OCI-LY7 (cell line): ENCODE results near the gene RAB27A. TPM values are rescaled to one million over a fixed set of nuclear protein-coding genes. Genes with fewer than 3 reads are reported as not detected.
"Not testable (repeated sequence)": the region's sequence is repeated elsewhere in the genome, so short reads cannot be mapped to it uniquely, and the experiment has no call there.

Experiments used
- BruUV-seq: library from RNA; stranded (reverse); fragments of 400-500 nt; replicated peaks from 2 replicates; lab custom pipeline; 2021; lab: Mats Ljungman, UMichigan
- CTCF ChIA-PET: fragments of 300-600 bp; sonication (Branson Sonifier 250); formaldehyde crosslinking; loops from one replicate; lab custom pipeline; 2022; ENCODE audit warnings: antibody characterized with exemption; ENCODE audit not compliant: unreplicated experiment; lab: Charles Lee
- POLR2A ChIA-PET: fragments of 300-600 bp; sonication (Branson Sonifier 250); formaldehyde crosslinking; loops from one replicate; lab custom pipeline; 2022; ENCODE audit warnings: antibody characterized with exemption; lab: Charles Lee
- DNase-seq: peaks from one replicate; pipeline ENCODE4 v3.0.0-alpha.2; 2015; ENCODE audit warnings: low spot score
- H2AFZ ChIP-seq: fragments of 200-600 bp; sonication (generic), shearing (Covaris generic); 2 replicates; pipeline ENCODE4 v1.6.1; 2014; ENCODE audit warnings: mild to moderate bottlenecking, antibody characterized with exemption, low read length, moderate library complexity
- H3K27ac ChIP-seq: fragments of 200-600 bp; sonication (generic); 2 replicates; pipeline ENCODE4 v1.5.1; 2014; ENCODE audit warnings: mixed run types, low read depth, mild to moderate bottlenecking, moderate library complexity, low read length, inconsistent platforms; ENCODE audit not compliant: poor library complexity, severe bottlenecking
- H3K36me3 ChIP-seq: fragments of 200-600 bp; sonication (generic); 2 replicates; pipeline ENCODE4 v1.6.1; 2014; ENCODE audit warnings: mild to moderate bottlenecking, antibody characterized with exemption, low read length, moderate library complexity, mixed read lengths; ENCODE audit not compliant: insufficient read depth
- H3K4me1 ChIP-seq: fragments of 200-600 bp; sonication (generic); 2 replicates; pipeline ENCODE4 v1.5.1; 2014; ENCODE audit warnings: mild to moderate bottlenecking, low read length; ENCODE audit not compliant: insufficient read depth, poor library complexity, severe bottlenecking
- H3K4me2 ChIP-seq: fragments of 200-600 bp; sonication (generic); 2 replicates; pipeline ENCODE4 v1.6.1; 2014; ENCODE audit warnings: mild to moderate bottlenecking, low read length
- H3K4me3 ChIP-seq: fragments of 200-600 bp; sonication (generic); 2 replicates; pipeline ENCODE4 v1.5.1; 2014; ENCODE audit warnings: mild to moderate bottlenecking, low read depth, low read length; ENCODE audit not compliant: poor library complexity, severe bottlenecking
- H3K79me2 ChIP-seq: fragments of 200-600 bp; sonication (generic); 2 replicates; pipeline ENCODE4 v1.6.1; 2016; ENCODE audit warnings: low read depth, mild to moderate bottlenecking, low read length, moderate library complexity, mixed read lengths; ENCODE audit not compliant: insufficient read depth
- H3K9me2 ChIP-seq: fragments of 200-600 bp; sonication (generic); 2 replicates; pipeline ENCODE4 v1.6.1; 2016; ENCODE audit warnings: mild to moderate bottlenecking, low read length, mixed read lengths; ENCODE audit not compliant: insufficient read depth
- H3K9me3 ChIP-seq: fragments of 200-600 bp; sonication (generic); 2 replicates; pipeline ENCODE4 v1.6.1; 2014; ENCODE audit warnings: mild to moderate bottlenecking, mixed run types, low read length, mixed read lengths
- H4K20me1 ChIP-seq: fragments of 200-600 bp; sonication (generic); 2 replicates; pipeline ENCODE4 v1.6.1; 2014; ENCODE audit warnings: mild to moderate bottlenecking, antibody characterized with exemption, low read length, moderate library complexity, mixed read lengths; ENCODE audit not compliant: insufficient read depth
- CTCF ChIP-seq: fragments of 200-600 bp; sonication (generic); conservative IDR thresholded peaks from 2 replicates; pipeline ENCODE4 v1.5.1; 2014; ENCODE audit warnings: mild to moderate bottlenecking, antibody characterized with exemption, low read length, moderate library complexity, mixed read lengths
- EZH2phosphoT487 ChIP-seq: fragments of 200-600 bp; sonication (generic); IDR thresholded peaks from 2 replicates; pipeline ENCODE4 v1.6.1; 2018; ENCODE audit warnings: low read depth, borderline replicate concordance, mild to moderate bottlenecking, mixed run types, antibody characterized with exemption, low read length, moderate library complexity, mixed read lengths
- intact Hi-C: fragments of 100-400 bp; cut with micrococcal nuclease; formaldehyde crosslinking; loops from one replicate; pipeline ENCODE4 v1.10.0; 2022; ENCODE audit not compliant: unreplicated experiment
- total RNA-seq, 2 experiments: library from RNA; depleted of rRNA in 1 of 2; stranded (reverse); fragments of >200 nt in 1 of 2; shearing (Covaris generic) in 1 of 2; gene quantifications; 2 replicates each; pipeline ENCODE4 v1.2.3, GENCODE V29; 2014 to 2022

RAB27A gene
- total RNA-seq, 2 experiments from 2014 or later: 4.5 to 22.4 TPM

GRCh38 chr15:55250941-55251340 lies 38.7 kb downstream of the RAB27A start:
- Histone ChIP-seq H3K9me2 (no peaks in the 10 kb centered on the region), H3K27ac (no peak overlapping the region), H3K4me3 (no peak overlapping the region), H3K36me3 (no peaks in the 10 kb centered on the region), H2AFZ (no peak overlapping the region), H3K79me2 (no peaks in the 10 kb centered on the region), H3K9me3 (no peaks in the 10 kb centered on the region), H3K4me1 (no peaks in the 10 kb centered on the region), H4K20me1 (no peaks in the 10 kb centered on the region), H3K4me2 (no peak overlapping the region)
- TF ChIP-seq CTCF: no peak
- no peak for TF ChIP-seq EZH2phosphoT487
- DNase-seq: no peak
- ChIA-PET POLR2A (interaction anchor here (0.6 to 1.3 kb wide), 2 partner anchors 16 to 19 kb away, joined by 3 to 4 read pairs; no protein-coding TSS in a partner anchor), CTCF (no interaction called here)
- intact Hi-C loops: no loop called here
- BruUV-seq: no TSS peak

- TF ChIP-seq CTCF (no peak), EZH2phosphoT487 (no peak)
- H3K4me1 ChIP-seq: no peaks in the 10 kb centered on the region
- DNase-seq: no peak
- H3K79me2 ChIP-seq: no peaks in the 10 kb centered on the region
- no peak overlapping the region for H3K27ac ChIP-seq
- no peak overlapping the region for H2AFZ ChIP-seq
- no peak overlapping the region for H3K4me2 ChIP-seq
- ChIA-PET POLR2A (interaction anchor here (1.3 kb wide), 1 partner anchor 18 kb away, joined by 4 read pairs; no protein-coding TSS in a partner anchor), CTCF (no interaction called here)
- intact Hi-C loops: no loop called here
- H3K9me2 ChIP-seq: no peaks in the 10 kb centered on the region
- no TSS peak for BruUV-seq
- H3K36me3 ChIP-seq: no peaks in the 10 kb centered on the region
- no peak overlapping the region for H3K4me3 ChIP-seq
- H4K20me1 ChIP-seq: no peaks in the 10 kb centered on the region
- no peaks in the 10 kb centered on the region for H3K9me3 ChIP-seq
Observed at GRCh38 chr15:55250392-55250791, 39.2 kb downstream of the RAB27A start.

GRCh38 chr15:55249885-55250284 lies 39.7 kb downstream of the RAB27A start:
- H2AFZ ChIP-seq, H3K36me3 ChIP-seq, H3K9me3 ChIP-seq, POLR2A ChIA-PET, H3K9me2 ChIP-seq, H3K4me3 ChIP-seq, BruUV-seq, CTCF ChIA-PET, DNase-seq, H3K4me2 ChIP-seq, H3K4me1 ChIP-seq, H3K27ac ChIP-seq, H3K79me2 ChIP-seq, intact Hi-C loops, H4K20me1 ChIP-seq: not testable (repeated sequence)
